Hepatocyte (in vitro differentiated cells): Measurements from ENCODE around the gene MYEF2. TPM values are rescaled to one million over a fixed set of nuclear protein-coding genes. Genes with fewer than 3 reads are reported as not detected.

ENCODE experiments used
- DNase-seq: peaks from one replicate; pipeline ENCODE4 v3.0.0-alpha.2; 2016; ENCODE audit warnings: low spot score
- H2AFZ ChIP-seq: fragments of 200-600 bp; sonication (generic); 2 replicates; pipeline ENCODE4 v1.6.0; 2016; ENCODE audit warnings: antibody characterized with exemption, mild to moderate bottlenecking
- H3K27ac ChIP-seq: fragments of 200-600 bp; sonication (generic); 2 replicates; pipeline ENCODE4 v1.5.1; 2016; ENCODE audit warnings: mild to moderate bottlenecking
- H3K27me3 ChIP-seq: fragments of 200-600 bp; sonication (generic); 2 replicates; pipeline ENCODE4 v1.6.1; 2016
- H3K36me3 ChIP-seq: fragments of 200-600 bp; sonication (generic); replicated peaks from 2 replicates; pipeline ENCODE4 v1.5.1; 2016; ENCODE audit warnings: low read depth; ENCODE audit not compliant: insufficient read depth
- H3K4me1 ChIP-seq: fragments of 200-600 bp; sonication (generic); 2 replicates; pipeline ENCODE4 v1.5.1; 2016; ENCODE audit warnings: mild to moderate bottlenecking, moderate library complexity; ENCODE audit not compliant: insufficient read depth
- H3K4me2 ChIP-seq: fragments of 200-600 bp; sonication (generic); 2 replicates; pipeline ENCODE4 v1.6.0; 2016
- H3K4me3 ChIP-seq: fragments of 200-600 bp; sonication (generic); 2 replicates; pipeline ENCODE4 v1.5.1; 2016; ENCODE audit warnings: mild to moderate bottlenecking
- H3K79me2 ChIP-seq: fragments of 200-600 bp; sonication (generic); 2 replicates; pipeline ENCODE4 v1.6.0; 2017; ENCODE audit warnings: mild to moderate bottlenecking
- H3K9me2 ChIP-seq: fragments of 200-600 bp; sonication (generic); replicated peaks from 2 replicates; pipeline ENCODE4 v1.6.0; 2017; ENCODE audit warnings: mild to moderate bottlenecking; ENCODE audit not compliant: insufficient read depth
- H3K9me3 ChIP-seq: fragments of 200-600 bp; sonication (generic); 2 replicates; pipeline ENCODE4 v1.5.1; 2016; ENCODE audit warnings: low read depth, mild to moderate bottlenecking
- H4K20me1 ChIP-seq: fragments of 200-600 bp; sonication (generic); 2 replicates; pipeline ENCODE4 v1.6.0; 2016; ENCODE audit warnings: mild to moderate bottlenecking; ENCODE audit not compliant: insufficient read depth, poor library complexity, severe bottlenecking
- EZH2 ChIP-seq: fragments of 200-600 bp; sonication (generic); IDR thresholded peaks from 2 replicates; pipeline ENCODE4 v1.6.1; 2016; ENCODE audit warnings: antibody characterized with exemption, mild to moderate bottlenecking, borderline replicate concordance
- EZH2phosphoT487 ChIP-seq: fragments of 200-600 bp; sonication (generic); IDR thresholded peaks from one replicate; pipeline ENCODE4 v1.6.1; 2018; ENCODE audit warnings: antibody characterized with exemption, mild to moderate bottlenecking, low read depth, moderate library complexity; ENCODE audit not compliant: unreplicated experiment, severe bottlenecking
- WGBS: methylation state at CpG from one replicate; pipeline ENCODE4 v1.1.6; 2016; ENCODE audit warnings: low lambda C conversion rate; ENCODE audit errors: missing lambda C conversion rate; 5-methylcytosine and 5-hydroxymethylcytosine counted together
- polyA plus RNA-seq: library from polyadenylated mRNA; unstranded; fragments of >200 nt; fragmentation: Nextera tagmentation; extraction: Ambion mirVana; gene quantifications from 2 replicates; pipeline ENCODE4 v1.2.1, GENCODE V29; 2016
- total RNA-seq: library from RNA; depleted of rRNA; stranded (reverse); fragments of >200 nt; gene quantifications from 2 replicates; pipeline ENCODE4 v1.2.3, GENCODE V29; 2014
- TF ChIP-seq, protein P1 (sequence below): fragments of 200-600 bp; sonication (generic); IDR thresholded peaks from 2 replicates; pipeline ENCODE4 v1.5.1; 2016; ENCODE audit warnings: antibody characterized with exemption, mild to moderate bottlenecking; ENCODE audit not compliant: poor library complexity

MYEF2 gene
- total and polyA plus RNA-seq, 2 experiments from 2014 or later = 10.6 to 16.2 TPM

- no peaks in the 10 kb centered on the region for H3K79me2 ChIP-seq
- TF ChIP-seq, protein P1, sequence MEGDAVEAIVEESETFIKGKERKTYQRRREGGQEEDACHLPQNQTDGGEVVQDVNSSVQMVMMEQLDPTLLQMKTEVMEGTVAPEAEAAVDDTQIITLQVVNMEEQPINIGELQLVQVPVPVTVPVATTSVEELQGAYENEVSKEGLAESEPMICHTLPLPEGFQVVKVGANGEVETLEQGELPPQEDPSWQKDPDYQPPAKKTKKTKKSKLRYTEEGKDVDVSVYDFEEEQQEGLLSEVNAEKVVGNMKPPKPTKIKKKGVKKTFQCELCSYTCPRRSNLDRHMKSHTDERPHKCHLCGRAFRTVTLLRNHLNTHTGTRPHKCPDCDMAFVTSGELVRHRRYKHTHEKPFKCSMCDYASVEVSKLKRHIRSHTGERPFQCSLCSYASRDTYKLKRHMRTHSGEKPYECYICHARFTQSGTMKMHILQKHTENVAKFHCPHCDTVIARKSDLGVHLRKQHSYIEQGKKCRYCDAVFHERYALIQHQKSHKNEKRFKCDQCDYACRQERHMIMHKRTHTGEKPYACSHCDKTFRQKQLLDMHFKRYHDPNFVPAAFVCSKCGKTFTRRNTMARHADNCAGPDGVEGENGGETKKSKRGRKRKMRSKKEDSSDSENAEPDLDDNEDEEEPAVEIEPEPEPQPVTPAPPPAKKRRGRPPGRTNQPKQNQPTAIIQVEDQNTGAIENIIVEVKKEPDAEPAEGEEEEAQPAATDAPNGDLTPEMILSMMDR = no peak
- TF ChIP-seq EZH2phosphoT487 = no peak
- no peak for TF ChIP-seq EZH2
- no peaks in the 10 kb centered on the region for H3K9me2 ChIP-seq
- DNase-seq = no peak
- no peak overlapping the region for H2AFZ ChIP-seq
- H3K4me2 ChIP-seq = no peak overlapping the region
- no peaks in the 10 kb centered on the region for H3K36me3 ChIP-seq
- no peaks in the 10 kb centered on the region for H3K4me1 ChIP-seq
- no peaks in the 10 kb centered on the region for H4K20me1 ChIP-seq
- H3K9me3 ChIP-seq = no peaks in the 10 kb centered on the region
- no peaks in the 10 kb centered on the region for H3K27me3 ChIP-seq
- no peak overlapping the region for H3K27ac ChIP-seq
- H3K4me3 ChIP-seq = no peak overlapping the region
Measured at GRCh38 chr15:48131324-48131723, 46.8 kb downstream of the MYEF2 start.

DNA sequence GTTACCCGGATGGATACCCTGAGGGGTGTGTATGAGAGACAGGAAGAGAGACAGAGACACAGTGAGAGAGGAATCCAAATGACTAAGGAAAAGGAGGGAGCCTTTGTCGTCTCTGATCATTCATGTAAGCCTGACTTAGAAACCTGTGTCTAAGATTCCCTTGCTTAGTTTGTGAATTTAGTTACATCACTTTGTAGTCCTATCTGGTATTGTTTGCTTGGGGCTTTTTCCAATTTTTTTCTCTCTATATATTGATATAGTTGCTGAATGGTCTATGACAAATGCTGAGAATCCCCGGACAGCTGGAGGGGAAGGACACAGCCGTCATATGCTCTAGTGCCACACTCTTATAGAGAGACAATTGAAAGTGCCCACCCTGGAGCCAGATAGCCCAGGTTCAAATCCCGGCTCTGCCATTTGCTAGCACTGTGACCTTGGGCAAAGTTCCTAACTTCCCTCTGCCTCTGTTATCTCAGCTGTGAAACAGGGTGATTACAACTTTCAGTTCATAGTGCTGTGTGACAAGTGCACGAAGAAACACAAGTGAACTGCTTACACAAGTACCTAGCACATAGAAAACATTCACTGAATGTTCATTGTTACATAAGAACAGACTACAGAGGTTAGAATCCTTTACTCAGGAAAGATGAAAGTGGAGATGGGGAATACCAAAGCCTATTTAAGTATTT, 51.3 kb downstream of the MYEF2 start:
- DNase-seq = no peak
- peaks cover 5% of the 10 kb centered on the region for H3K27me3 ChIP-seq
- no peaks in the 10 kb centered on the region for H4K20me1 ChIP-seq
- no peak overlapping the region for H3K4me3 ChIP-seq
- no peaks in the 10 kb centered on the region for H3K36me3 ChIP-seq
- H2AFZ ChIP-seq = no peak overlapping the region
- H3K4me2 ChIP-seq = no peak overlapping the region
- H3K9me2 ChIP-seq = no peaks in the 10 kb centered on the region
- no peaks in the 10 kb centered on the region for H3K9me3 ChIP-seq
- no peak overlapping the region for H3K27ac ChIP-seq
- H3K4me1 ChIP-seq = no peaks in the 10 kb centered on the region
- 89% methylated on average over 6 of the region's 6 CpGs for WGBS
- TF ChIP-seq EZH2 = no peak
- no peak for TF ChIP-seq EZH2phosphoT487
- TF ChIP-seq, protein P1 = no peak
- no peaks in the 10 kb centered on the region for H3K79me2 ChIP-seq

GRCh38 chr15:48121849-48122248, 56.2 kb downstream of the MYEF2 start:
- no peak overlapping the region for H3K4me2 ChIP-seq
- no peaks in the 10 kb centered on the region for H3K4me1 ChIP-seq
- TF ChIP-seq EZH2 (no peak), EZH2phosphoT487 (no peak)
- TF ChIP-seq, protein P1 = no peak
- no peaks in the 10 kb centered on the region for H3K79me2 ChIP-seq
- H4K20me1 ChIP-seq = no peaks in the 10 kb centered on the region
- 92% methylated on average over 8 of the region's 8 CpGs for WGBS
- H2AFZ ChIP-seq = no peak overlapping the region
- H3K27ac ChIP-seq = no peak overlapping the region
- H3K4me3 ChIP-seq = no peak overlapping the region
- DNase-seq = no peak
- no peaks in the 10 kb centered on the region for H3K9me3 ChIP-seq
- no peaks in the 10 kb centered on the region for H3K36me3 ChIP-seq
- no peaks in the 10 kb centered on the region for H3K9me2 ChIP-seq
- H3K27me3 ChIP-seq = peaks cover 7% of the 10 kb centered on the region
